ENCODE results near the gene MYO1F.
"Not testable (repeated sequence)": the region's sequence is repeated elsewhere in the genome, so short reads cannot be mapped to it uniquely, and the experiment has no call there.

Gene MYO1F

DNA sequence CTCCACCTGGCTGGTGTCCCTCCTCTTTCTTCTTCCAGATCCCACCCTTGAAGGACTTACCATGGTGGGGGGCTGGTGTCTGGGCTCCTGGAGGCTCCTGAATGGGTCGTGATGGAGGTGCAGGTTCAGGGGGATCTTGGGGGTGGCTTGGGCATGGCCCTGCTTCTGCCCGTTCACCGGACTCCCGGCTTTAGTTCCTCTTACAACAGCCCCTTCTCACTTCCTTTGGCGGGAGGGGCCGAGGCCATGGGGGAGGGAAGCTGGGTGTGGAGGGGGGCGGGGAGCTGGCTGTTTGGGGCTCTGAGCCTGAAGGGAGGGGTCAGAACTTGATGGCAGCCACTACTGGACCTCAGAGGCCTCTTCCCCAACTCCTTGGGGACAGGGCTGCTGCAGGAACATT, at the start of gene MYO1F:
MYO1F (minus strand) TSS at position 196 of the 400 bp plus-strand sequence; CDS start at position 63, 133 bp downstream.
- DNase-seq (ENCODE audit: low spot score), result peak; percentile 19

DNA sequence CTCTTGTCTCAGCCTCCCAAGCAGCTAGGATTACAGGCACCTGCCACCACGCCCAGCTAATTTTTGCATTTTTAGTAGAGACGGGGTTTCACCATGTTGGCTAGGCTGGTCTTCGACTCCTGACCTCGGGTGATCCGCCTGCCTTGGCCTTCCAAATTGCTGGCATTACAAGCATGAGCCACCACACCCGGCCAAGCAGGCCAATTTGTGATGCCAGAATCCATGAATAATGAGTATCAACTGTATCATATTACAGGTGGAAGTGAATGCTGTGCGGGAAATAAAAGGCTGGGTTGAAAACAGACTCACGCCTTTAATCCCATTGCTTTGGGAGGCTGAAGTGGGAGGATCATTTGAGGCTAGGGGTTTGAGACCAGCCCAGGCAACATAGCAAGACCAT, 49.6 kb upstream of the MYO1F start:
- DNase-seq (ENCODE audit: low spot score), result no peak

DNA sequence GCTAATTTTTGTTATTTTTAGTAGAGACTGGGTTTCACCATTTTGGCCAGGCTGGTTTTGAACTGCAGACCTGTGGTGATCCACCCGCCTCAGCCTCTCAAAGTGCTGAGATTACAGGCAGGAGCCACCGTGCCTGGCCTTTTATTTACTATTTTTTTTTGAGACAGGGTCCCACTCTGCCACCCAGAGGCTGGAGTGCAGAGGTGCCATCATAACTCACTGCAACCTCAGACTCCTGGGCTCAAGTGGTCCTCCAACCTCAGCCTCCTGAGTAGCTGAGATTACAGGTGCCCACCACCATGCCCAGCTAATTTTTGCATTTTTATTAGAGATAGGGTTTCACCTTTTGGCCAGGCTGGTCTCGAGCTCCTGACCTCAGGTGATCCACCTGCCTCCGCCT, 45.6 kb upstream of the MYO1F start:
- DNase-seq (ENCODE audit: low spot score), result not testable (repeated sequence)

DNA sequence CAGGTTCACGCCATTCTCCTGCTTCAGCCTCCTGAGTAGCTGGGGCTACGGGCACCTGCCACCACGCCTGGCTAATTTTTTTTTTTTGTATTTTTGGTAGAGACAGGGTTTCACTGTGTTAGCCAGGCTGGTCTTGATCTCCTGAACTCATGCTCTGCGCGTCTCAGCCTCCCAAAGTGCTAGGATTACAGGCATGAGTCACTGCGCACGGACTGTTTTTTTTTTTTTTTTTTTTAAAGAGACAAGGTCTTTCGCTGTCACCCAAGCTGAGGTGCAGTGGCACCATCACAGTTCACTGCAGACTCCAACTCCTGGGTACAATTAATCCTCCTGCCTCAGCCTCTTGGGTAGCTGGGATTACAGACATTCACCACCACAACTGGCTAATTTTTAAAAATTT, 41.5 kb upstream of the MYO1F start:
- no peak for DNase-seq (ENCODE audit: low spot score)

DNA sequence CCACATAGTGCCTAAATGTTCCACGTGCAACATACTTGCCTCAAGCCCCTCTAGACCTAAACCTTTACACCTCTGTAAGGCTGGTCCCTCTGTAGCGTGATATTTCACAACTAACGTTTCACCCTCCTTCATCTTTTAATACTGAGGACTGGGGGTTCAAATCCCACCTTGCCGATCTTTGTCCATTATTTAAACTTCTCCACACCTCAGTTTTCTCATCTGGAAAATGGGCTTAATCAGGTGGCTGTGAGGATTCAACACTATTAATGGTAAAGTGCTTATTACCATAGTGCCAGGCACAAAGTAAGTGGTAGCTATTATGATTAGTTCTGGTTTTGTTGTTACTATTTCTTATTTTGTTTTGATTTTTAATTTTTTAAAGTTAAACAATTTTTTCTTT, 40.7 kb upstream of the MYO1F start:
- no peak for DNase-seq (ENCODE audit: low spot score)

DNA sequence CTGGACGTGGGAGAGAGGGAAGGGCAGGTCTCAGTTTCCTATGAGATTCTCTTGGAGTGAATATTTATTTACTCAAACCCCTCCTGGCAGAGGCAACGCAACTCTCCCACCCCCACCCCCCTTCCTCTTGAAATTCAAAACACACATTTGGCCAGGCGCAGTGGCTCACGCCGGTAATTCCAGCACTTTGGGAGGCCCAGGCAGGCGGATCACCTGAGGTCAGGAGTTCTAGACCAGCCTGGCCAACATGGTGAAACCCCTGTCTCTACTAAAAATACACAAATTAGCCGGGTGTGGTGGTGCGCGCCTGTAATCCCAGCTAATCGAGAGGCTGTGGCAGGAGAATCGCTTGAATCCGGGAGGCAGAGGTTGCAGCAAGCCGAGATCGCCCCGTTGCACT, 40.1 kb upstream of the MYO1F start:
- DNase-seq (ENCODE audit: low spot score), result not testable (repeated sequence)

DNA sequence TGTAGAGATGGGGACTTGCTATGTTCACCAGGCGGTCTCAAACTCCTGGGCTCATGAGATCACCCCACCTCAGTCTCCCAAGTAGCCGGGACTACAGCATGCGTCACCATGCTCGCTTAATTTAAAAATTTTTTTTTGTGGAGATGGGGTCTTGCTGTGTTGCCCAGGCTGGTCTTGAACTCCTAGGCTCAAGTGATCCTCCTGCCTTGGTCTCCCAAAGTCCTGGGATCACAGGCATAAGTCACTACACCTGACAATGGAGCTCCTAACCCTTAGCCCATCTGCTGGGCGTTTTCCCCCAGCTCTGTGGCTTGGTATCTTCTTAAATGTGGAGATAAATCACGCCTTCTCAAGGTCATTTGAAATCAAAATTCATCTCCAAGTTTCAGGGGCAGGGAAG, 39.6 kb upstream of the MYO1F start:
- DNase-seq (ENCODE audit: low spot score), result no peak

DNA sequence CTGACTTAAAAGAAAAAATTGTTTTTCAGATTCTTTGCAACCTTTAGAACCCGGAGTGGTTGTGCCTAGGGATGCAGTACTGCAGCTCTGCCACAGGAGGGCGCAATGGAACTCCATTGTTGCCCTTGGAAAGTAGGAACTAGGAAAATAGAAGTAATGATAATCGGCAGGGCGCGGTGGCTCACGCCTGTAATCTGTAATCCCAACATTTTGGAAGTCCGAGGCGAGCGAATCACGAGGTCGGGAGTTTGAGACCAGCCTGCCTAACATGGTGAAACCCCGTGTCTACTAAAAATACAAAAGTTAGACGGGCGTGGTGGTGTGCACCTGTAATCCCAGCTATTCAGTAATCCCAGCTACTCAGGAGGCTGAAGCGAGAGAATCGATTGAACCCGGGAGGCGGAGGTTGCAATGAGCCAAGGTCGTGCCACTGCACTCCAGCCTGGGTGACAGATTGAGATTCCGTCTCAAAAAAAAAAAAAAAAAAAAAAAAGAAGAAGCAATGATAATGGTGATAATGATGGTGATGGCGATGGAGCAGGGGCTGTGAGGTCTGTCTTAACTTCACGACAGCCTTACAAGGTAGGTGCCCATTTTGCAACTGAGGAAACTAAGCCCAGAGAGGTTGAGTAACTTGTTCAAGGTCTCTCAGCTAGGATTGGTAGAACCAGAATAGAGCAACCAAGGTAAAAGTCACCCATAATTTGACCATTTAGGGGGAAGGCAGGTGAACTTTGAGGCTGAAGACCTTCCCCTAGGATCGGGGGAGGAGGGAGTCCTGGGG, 38.8 kb upstream of the MYO1F start:
- peak; percentile 60 for DNase-seq (ENCODE audit: low spot score)

DNA sequence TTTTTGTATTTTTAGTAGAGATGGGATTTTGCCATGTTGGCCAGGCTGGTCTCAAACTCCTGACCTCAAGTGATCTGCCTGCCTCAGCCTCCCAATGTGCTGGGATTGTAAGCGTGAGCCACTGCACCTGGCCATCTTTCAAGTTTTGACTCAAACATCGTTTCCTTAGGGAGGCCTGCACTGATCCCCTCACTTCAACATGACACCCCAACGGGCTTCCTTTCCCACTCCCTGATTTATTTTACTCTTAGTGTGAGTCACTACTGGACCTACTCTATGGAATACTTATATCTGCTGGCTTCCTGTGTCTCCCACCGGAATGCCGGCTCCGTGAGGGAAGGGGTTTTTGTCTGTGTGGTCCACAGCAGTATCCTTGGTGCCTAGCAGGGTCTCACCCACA, 37.8 kb upstream of the MYO1F start:
- no peak for DNase-seq (ENCODE audit: low spot score)

DNA sequence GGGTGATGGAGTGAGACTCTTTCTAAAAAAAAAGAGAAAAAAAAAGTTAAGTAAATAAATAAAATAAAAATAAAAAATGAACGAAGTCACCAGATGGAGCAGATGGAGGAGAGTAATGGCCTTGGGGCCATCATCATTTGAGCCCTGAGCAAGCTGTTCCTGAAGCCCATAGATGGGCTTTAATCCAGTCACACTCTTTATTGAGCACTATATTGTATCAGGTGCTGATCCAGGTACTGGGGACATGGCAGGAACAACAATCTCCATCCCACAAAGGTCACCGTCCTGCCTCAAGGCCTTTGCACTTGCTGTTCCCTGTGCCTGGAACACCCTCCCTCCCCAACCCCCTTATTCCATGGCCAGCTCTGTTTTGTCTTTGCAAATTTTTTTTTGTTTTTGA, 37.2 kb upstream of the MYO1F start:
- DNase-seq (ENCODE audit: low spot score), result no peak

DNA sequence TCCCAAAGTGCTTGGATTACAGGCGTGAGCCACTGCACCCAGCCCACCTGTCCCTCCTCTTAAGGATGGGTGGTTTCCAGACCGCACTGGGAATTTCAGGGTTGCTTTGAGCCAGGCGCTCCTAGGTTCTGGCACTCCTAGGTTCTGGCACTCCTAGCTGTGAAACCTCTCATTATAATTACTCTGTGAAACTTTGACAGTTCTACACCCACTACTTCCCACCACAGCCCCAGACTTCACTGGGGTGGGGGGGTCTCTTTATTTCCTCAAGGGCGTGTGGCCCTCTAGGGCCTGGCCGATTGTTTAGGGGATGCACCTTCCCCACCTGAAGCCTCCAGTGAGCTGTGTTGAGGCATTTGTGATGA, 35.5 kb upstream of the MYO1F start:
- no peak for DNase-seq (ENCODE audit: low spot score)

DNA sequence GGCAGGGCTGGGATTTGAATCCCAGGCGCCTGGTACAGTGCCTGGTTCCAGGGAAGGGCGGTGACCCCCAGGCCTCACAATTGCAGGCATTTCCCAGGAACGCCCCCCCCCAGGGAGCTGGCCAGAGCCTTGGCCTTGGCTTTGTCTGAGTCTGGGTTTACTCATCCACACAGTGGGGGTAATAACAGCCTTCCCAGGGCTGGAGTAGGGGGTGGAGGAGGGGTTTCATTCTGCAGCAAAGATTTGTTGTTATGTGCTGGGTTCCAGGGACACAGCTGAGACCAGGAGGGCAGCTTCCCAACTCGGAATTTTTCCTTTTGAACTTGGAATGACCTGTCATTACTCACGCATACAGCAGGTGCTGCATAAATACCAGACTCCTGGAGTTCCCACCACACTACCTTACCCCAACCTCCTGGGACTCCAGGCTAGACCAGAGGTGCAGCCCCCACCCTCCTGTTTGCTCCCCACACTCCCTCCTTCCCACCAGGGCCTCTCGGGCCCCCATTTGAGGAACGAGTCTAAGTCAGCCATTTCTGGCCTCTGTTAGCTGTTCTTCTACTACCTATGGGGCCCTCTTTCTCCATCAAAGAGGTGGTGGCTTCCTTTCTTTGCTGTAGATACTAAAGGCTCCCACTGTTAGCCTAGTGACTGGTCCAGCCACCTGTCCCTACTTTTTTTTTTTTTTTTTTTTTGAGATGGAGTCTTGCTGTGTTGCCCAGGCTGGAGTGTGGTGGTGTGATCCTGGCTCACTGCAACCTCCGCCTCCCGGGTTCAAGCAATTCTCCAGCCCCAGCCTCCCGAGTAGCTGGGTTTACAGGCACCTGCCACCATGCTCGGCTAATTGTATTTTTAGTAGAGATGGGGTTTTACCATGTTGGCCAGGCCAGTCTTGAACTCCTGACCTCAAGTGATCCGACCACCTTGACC, 34.9 kb upstream of the MYO1F start:
- no peak for DNase-seq (ENCODE audit: low spot score)

DNA sequence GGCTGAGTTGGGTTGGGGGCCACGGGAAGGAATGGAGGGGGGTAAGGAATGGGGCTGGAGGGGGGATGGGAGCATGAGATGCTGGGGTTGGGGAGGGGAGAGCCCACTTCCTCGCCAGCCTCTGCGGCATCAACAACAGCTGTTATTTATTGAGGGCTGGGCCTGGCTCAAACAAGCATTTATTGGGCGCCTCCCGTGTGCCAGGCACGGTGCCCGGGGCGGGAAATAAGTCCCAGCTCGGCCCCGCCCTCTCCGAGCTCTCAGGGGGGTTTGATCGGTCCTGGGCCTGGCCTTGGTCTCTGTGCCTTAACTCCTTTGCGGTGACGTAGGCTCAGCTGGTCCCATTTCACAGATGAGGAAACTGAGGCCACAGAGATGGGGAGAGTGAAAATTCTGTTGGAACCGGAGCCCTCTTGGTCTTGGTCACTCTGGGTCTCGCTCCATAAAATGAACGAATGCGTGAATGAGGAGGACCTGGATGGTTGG, 34.2 kb upstream of the MYO1F start:
- DNase-seq (ENCODE audit: low spot score), result no peak

DNA sequence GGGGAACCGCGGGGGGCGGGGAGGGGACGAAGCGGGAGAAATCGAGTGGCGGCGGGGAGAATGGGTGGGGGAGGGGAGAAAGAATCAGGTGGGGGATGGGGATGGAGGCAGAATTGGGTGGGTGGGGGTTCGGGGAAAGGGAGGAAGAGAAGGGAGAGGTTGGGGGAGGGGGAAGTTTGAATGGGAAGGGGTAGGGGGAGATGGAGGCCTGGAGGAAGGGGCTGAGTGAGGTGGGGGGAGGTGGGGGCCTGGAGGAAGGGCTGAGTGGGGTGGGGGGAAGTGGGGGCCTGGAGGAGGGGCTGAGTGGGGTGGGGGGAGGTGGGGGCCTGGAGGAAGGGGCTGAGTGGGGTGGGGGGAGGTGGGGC, 33.7 kb upstream of the MYO1F start:
- no peak for DNase-seq (ENCODE audit: low spot score)

DNA sequence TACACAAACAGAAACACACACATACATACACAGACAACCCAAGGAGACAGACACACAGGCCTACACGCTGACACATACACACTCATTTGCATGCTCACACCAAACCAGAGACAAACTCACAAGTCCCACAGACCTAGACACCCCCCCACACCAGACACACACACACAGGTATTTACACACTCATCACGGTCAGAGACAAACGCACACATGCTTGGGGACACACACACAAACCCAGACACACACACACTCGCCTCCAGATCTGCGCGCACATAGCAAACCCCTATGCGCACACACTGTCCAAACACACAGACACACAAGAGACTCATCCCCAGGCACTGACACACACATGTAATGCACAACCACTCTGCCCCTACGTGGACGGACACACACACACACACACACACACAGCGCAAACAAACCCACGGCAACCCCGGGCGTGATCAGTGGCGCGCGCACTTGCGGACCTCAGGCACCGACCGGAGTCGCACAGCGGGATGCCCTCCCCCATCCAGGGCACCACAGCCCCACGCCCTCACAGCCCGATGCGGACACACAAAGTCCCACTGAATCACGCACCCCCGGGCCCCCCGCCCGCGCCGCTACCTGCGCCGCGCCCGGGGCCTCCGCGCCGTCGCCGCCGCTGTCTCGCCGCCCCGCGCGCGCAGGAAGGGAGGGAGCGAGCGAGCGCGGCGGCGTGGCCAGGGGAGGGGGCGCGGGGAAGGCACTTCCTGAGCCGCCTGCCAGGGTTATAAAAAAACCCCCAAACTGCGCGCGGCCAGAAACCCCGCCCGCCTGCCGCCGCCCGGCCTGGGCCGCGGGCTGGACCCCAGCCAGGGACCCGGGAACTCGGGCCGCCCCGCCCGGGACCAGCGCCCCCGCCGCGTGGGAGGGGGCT, 33.0 kb upstream of the MYO1F start, which contains the start of gene ADAMTS10:
ADAMTS10 (minus strand) TSS at position 675 of the 895 bp plus-strand sequence. CDS start 5,005 bp downstream, outside the sequence.
- peak; percentile 14 for DNase-seq (ENCODE audit: low spot score)

DNA sequence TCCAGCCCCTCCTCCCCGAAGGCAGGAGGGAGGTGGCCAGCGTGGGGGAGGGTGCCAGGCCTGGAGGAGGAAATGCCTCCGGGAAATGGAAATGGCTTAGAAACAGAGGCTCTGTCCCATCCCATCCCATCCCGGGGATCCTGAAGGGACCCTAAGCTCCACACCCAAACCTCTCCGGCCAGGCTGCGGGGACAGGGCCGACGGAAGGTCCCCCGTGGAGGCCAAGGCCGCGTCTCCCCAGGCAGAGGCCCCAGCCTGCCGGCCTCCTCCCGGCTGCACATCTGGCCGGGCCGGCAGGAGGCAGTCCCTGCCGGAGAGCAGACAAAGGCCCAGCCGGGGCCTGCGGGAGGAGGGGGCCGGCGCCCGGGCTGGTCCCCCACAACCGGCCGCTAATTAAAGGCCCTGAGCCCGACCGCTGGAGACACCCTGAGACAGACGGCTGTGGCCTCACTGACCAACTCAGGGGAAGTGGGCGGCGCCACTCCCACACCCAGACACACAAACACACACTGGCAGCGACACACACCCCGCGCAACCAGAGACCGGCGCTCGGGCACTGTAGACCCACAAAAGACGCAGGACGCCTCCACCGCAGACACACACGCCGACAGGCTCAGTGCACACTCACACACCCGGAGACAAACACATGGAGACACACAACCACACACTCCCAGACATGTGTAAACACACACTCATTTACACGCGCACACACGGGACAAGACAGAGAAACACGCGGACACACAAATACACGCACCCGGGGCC, 32.2 kb upstream of the MYO1F start:
- DNase-seq (ENCODE audit: low spot score), result no peak

DNA sequence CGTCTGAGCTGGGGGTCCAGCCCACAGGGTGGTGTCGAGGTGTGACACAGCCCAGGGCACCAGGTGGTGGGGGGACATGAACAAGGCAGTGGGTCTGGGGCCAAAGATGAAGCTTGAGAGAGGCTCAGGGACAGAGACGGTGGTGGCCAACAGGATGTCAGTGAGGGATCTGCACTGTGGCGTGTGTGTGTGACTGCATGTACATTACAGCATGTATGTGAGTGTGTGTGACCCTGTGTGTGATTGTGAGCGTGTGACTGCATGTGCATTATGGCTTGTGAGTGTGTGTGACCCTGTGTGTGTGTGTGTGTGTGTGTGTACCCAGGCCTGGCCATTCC, 31.7 kb upstream of the MYO1F start:
- no peak for DNase-seq (ENCODE audit: low spot score)

DNA sequence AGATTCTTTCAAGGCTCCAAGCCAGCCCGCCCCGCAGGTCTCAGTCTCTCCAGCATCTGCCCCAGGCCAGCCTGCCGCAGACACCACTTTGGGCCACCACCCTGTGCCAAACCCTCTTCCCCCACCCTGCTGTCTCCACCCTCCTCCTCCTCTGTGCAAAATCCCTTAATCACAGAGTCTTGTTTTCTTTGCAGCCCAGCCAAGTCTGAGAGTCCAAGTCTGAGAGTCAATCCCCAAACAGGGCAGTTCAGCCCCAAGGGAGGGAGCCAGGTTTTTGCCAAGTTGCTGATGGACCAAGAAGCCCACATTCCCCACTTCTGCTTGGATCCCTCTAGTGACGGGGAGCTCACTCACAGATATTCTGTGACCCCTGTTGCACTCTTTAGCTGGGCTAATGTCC, 30.1 kb upstream of the MYO1F start:
- no peak for DNase-seq (ENCODE audit: low spot score)

DNA sequence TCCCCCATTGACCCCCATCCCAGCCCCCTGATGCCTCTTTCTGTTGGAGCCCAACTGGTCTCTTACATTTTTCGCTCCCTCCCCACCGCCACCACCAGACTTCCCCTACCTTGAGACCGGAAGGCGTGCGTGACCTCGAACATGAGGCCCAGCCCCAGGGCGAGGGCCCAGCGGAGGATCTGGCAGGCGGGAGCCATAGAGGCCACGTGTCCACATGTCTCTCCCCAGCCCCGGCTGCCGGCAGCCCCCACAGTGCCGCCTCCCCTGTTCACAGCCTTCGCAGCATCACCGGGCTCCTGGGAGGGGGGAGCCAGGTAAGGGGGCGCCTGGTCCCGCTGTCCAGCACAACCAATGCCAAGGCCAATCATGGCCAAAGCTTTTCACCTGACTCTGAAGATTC, 28.3 kb upstream of the MYO1F start:
- no peak for DNase-seq (ENCODE audit: low spot score)

DNA sequence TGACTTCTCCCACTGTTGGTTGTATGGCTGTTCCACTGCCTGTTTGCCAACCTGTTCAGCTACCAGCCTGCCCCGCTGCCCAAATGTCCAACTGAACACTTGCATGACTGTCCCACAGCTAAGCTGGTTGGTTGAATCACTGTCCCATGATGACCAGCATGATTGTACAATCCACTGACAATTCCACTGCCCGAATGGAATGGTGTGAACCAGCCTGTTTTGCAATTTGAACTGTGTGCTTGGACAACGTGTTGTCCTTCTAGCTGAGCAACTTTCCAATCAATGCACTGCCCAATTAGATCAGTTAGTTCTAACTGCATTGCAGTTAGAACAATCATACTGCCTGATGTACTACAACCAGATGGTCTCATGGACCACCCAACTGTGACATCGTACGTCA, 24.6 kb upstream of the MYO1F start:
- DNase-seq (ENCODE audit: low spot score), result no peak

DNA sequence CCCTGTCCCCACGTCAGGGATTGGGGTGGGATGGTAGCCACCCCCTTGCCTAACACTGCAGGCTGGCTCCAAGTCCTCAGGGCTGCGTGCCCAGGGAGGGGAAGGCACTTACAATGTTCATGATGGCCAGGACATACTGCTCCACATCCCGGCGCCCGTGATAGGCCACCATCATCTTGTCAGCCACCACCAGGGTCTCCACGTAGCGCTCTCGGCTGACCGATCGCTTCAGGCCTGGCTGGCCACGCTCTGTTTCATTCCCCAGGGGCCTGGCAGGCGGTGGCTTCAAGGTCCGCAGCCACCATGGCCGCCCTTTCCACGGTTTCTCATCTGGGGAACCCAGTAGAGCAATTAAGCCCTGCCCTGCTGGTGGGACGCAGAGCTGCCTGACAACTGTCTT, 23.6 kb upstream of the MYO1F start:
- no peak for DNase-seq (ENCODE audit: low spot score)

Measured in CD4-positive, alpha-beta T cell treated with Interleukin-15 for 4 hours (primary cell).